Measurements from ENCODE around the gene HSD17B3. TPM values are rescaled to one million over a fixed set of nuclear protein-coding genes. Genes with fewer than 3 reads are reported as not detected.

HSD17B3 gene
- total and polyA plus RNA-seq, 7 donors: 0.16 to 1.1 (median 0.30) TPM; not detected in 3

DNA sequence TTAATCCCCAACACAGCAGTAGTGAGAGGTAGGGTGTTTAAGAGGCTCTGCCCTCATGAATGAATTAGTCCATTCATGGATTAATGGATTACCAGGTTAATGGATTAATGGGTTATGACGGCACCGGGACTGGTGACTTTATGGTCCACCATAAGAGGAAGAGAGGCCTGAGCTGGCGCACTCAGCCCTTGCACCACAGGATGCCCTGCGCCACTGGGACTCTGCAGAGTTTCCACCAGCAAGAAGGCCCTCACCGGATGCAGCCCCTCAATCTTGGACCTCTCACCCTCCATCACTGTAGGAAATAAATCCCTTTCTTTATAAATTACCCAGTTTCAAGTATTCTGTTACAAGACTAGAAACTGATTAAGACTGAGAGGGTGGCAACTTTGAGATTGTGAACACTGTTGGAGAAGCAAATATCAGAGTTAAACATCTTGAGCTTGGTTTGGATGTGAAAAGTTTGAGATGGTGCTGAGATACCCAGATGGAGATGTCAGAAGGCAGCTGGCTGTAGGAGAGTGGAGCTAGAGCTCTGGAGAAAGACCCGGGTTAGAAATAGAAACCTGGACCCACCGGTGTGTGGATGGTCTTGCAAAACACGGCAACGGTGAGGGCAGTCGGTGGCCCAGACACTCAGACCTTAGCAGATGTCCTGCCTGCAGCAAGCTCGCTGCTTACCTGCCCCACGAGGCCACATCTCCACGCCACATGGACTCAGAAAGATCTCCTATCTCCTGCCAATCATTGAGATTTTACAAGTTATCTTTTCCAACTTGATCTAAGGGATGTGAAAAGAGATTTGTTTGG is 98.8 kb downstream of the HSD17B3 start:
- intact Hi-C loops (cut with DNase I): no loop called here
- H3K4me1 ChIP-seq: no peaks in the 10 kb centered on the region
- DNase-seq: no peak
- peaks cover 4% of the 10 kb centered on the region for H3K9me3 ChIP-seq
- TF ChIP-seq CTCF (IDR thresholded peaks at IDR 0.05): no peak
- ATAC-seq: no peak
- WGBS, 3 donors: 92 to 96% (median 94%) methylated on average over 13 of the region's 13 CpGs
- no peak overlapping the region for H3K27ac ChIP-seq
- H3K27me3 ChIP-seq (ENCODE audit: insufficient read depth in 3 of 3, low read length in 2 of 3): peaks cover 0 to 7% (median 2%) of the 10 kb centered on the region in 3 donors
- no peak overlapping the region for H3K4me3 ChIP-seq
- no peaks in the 10 kb centered on the region for H3K36me3 ChIP-seq (ENCODE audit: insufficient read depth in 1 of 2, low read depth in 1 of 2)

- Histone ChIP-seq H3K9me3 (peaks cover 4% of the 10 kb centered on the region), H3K27ac (no peak overlapping the region), H3K27me3 (ENCODE audit: insufficient read depth in 3 of 3, low read length in 2 of 3) (peaks cover 0 to 11% (median 2%) of the 10 kb centered on the region in 3 donors), H3K4me3 (no peak overlapping the region), H3K36me3 (ENCODE audit: insufficient read depth in 1 of 2, low read depth in 1 of 2) (no peaks in the 10 kb centered on the region), H3K4me1 (no peaks in the 10 kb centered on the region)
- WGBS, 3 donors: 79 to 88% (median 81%) methylated on average over 6 of the region's 6 CpGs
- DNase-seq (no peak), ATAC-seq (no peak)
- no peak for TF ChIP-seq CTCF (IDR thresholded peaks at IDR 0.05)
- intact Hi-C loops (cut with DNase I): no loop called here
These were observed 100.8 kb downstream of the HSD17B3 start for GRCh38 chr9:96201140-96201539.

GRCh38 chr9:96199006-96199405 is 103.0 kb downstream of the HSD17B3 start:
- Histone ChIP-seq H3K27ac (no peak overlapping the region), H3K36me3 (ENCODE audit: insufficient read depth in 1 of 2, low read depth in 1 of 2) (no peaks in the 10 kb centered on the region), H3K4me3 (no peak overlapping the region), H3K4me1 (no peaks in the 10 kb centered on the region), H3K27me3 (ENCODE audit: insufficient read depth in 3 of 3, low read length in 2 of 3) (peaks cover 0 to 4% (median 0%) of the 10 kb centered on the region in 3 donors), H3K9me3 (no peaks in the 10 kb centered on the region)
- DNase-seq (no peak), ATAC-seq (no peak)
- intact Hi-C loops (cut with DNase I): no loop called here
- no peak for TF ChIP-seq CTCF (IDR thresholded peaks at IDR 0.05)
- 64 to 81% (median 73%) methylated on average over 5 of the region's 5 CpGs for WGBS, 3 donors

GRCh38 chr9:96195541-96195940 is 106.4 kb downstream of the HSD17B3 start:
- H3K27ac ChIP-seq: no peak overlapping the region
- 24 to 53% (median 35%) methylated on average over 3 of the region's 3 CpGs for WGBS, 3 donors
- no peaks in the 10 kb centered on the region for H3K9me3 ChIP-seq
- DNase-seq (no peak), ATAC-seq (no peak)
- H3K36me3 ChIP-seq (ENCODE audit: insufficient read depth in 1 of 2, low read depth in 1 of 2): no peaks in the 10 kb centered on the region
- H3K27me3 ChIP-seq (ENCODE audit: insufficient read depth in 3 of 3, low read length in 2 of 3): peaks cover 0 to 7% (median 0%) of the 10 kb centered on the region in 3 donors
- H3K4me1 ChIP-seq: no peaks in the 10 kb centered on the region
- no peak for TF ChIP-seq CTCF (IDR thresholded peaks at IDR 0.05)
- no peak overlapping the region for H3K4me3 ChIP-seq
- intact Hi-C loops (cut with DNase I): no loop called here
